COLO668 (cell line): ENCODE measurements around the gene RNF32.
"Not testable (repeated sequence)": the region's sequence is repeated elsewhere in the genome, so short reads cannot be mapped to it uniquely, and the experiment has no call there.

ENCODE experiments used
- DNase-seq: peaks from one replicate; lab custom pipeline; 2025; ENCODE audit not compliant: unreplicated experiment; lab: John Stamatoyannopoulos, UW

RNF32 gene

DNA sequence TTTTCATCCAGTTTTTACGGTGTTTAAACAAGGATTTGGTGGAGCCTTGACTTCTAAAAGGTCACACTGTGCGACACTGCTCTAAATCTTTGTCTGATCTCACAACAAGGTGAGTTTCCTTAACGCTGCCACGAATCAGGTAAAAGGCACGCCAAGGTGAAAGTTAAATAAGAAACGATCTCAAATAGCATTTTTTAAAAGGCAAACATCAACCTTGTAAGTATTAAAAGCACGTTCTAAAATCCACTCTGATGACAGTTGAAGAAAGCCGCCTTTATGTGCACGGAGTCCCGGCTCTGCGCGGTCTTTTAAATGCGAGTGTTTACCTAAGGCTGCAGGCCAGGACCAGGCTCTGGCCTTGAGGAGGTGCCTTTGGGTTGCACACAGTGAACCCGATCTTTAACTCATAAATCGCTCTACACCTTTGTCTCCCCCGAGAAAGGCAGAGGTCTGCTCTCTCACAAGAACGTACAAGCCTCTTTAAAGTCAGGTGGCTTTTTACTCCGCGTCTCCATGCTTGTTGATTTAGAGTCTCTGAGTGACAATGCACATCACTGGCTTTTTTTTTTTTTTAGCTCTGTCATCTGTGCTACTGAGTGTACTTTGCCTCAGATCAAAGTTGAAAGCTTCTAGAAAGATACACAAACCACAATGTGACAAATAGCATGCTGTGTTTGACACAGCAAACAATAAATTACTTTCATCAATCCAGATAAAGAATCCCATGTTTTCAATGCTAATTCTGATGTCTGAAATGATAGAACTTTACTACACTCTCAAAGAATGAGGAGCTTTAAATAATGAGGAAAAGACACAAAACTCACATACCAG, 25.9 kb upstream of the RNF32 start:
- DNase-seq = no peak

DNA sequence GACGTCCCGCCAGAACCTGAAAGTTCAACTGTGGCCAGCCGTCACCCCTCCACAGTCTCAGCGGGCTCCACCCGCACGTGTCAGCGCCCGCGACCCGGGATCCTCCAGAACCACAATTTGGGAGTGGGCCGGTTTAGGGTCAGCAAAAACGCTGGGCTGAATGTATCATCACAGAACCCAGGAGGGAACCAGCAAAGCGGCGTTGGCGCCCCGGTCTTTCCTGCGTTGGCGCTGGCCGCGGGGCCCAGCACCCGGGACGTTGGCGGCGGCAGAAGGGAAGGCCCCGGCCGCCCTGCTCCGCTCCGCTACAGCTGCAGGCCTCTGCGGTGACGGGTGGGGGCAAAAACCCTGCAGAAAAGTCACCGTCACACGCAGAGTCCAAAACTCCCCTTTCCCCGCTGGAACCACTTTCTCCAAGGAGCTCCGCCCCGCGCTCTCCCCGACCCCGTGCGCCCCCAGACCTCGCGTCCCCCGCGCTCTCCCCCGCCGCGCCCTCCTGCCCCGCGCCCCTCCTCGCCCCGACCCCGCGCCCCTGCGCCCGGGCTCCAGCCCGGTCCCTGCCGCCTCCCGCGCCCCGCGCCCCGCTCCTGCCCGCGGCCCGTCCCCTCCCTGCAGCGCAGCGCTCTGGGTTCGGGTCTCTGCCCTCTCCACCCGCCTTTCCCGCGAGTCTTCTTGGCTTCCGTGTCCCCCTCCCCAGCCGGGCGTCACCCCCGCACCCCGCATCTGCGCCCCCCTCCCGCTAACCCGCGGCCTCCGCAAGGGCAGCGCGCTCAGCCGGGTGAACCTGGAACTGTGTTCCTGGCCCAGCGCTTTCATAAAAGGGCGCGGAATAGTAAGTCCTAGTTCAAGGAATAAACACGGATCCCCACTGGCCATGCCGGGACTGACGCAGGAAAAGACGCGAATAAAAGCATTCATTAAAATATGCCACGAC, 24.0 kb upstream of the RNF32 start:
- DNase-seq = no peak

DNA sequence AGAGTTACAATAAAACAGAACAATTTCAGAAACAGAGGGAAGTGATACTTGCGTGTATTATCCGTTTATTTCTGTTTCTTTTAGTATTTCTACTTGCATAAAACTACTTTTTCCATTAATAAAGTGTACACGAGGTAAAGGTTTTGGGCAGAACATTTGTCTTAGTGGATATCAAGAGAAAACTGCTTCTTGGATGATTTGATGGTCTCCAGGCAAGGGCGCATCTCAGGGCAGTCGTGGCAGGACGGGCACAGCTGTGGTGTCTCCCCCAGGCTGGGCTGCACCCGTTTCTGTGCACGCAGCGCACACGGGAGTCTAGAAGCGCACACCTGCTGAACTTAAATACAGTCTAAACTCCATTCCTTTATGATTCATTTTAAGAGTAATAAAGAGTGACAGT, 23.4 kb upstream of the RNF32 start:
- no peak for DNase-seq

DNA sequence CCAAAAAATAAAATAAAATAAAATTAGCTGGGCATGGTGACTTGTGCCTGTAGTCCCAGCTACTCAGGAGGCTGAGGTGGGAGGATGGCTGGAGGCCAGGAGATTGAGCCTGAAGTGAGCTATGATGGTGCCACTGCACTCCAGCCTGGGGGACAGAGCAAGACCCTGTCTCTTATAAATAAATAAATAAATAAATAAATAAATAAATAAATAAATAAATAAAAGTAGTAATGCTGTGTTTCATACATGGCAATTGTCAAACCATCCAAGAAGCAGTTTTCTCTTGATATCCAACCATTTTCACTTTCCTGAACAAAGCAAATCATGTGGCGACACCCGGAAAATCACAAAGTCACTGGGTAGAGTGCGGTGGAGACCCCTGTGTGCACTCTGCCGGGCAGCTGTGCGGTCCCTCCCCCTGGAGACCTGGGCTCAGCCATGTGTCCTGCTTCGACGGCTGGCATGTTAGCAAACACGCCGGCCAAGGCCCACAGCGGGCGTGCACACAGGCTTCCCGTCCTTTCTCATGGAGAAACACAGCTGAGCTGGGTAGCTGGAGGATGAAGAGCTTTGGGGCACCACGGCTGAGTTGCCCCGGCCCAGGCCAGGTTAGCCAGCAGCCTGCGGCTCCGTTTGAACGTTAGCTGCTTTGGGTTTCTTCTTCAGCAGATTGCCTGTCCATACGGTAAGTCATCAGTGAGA, 22.3 kb upstream of the RNF32 start:
- no peak for DNase-seq

DNA sequence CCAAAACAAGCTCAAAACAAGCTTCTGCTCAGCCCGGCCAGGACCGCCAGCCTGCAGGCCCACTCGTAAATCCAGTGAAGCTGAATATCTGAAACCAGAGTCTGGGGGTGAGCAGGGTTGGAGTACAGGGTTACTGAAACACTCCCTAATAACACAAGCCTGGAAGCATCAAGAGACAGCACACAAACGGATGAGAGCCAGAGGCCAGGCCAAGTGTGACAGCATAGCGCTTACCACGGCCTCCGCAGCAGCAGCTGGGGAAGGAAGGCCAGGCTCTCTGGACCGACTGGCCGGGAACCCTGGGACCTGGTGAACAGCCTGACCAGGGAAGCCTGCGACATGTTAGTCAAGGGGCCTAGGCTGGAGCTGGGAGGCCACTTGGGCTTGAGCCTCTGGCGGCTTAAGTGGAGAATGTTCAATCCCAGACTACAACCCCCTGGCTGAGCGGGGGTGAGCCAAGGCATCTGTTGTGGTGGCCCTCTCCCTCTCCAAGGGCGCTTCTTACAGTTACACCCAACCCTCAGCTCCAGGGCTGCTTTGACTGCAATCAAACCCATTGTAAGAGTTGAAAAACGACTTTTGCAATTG, 21.7 kb upstream of the RNF32 start:
- DNase-seq = no peak

DNA sequence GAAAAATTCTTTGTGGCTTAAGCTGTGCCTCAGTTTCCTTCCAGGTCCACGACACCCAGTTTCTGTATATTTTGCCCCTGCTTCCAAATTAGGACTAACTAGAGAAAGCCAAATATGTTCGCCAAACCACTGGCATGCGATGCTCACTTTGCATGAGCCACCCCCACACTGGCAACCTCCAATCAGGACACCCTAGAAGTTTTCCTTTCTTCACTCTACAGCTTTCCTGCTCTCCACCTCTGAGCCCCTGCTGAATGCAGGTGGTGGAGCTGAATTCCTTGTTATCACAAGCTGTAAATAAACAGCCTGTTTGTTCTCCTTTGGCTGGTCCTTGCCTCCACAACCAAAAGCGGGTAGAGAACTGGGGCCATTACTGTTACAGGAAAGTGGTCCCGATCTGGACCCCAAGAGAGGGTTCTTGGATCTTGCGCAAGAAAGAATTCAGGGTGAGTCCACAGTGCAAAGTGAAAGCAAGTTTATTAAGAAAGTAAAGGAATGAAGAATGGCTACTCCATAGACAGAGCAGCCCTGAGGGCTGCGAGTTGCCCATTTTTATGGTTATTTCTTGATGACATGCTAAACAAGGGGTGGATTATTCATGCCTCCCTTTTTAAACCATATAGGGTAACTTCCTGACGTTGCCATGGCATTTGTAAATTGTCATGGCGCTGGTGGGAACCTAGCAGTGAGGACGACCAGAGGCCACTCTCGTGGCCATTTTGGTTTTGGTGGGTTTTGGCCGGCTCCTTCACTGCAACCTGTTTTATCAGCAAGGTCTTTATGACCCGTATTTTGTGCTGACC, 20.9 kb upstream of the RNF32 start:
- DNase-seq = not testable (repeated sequence)

DNA sequence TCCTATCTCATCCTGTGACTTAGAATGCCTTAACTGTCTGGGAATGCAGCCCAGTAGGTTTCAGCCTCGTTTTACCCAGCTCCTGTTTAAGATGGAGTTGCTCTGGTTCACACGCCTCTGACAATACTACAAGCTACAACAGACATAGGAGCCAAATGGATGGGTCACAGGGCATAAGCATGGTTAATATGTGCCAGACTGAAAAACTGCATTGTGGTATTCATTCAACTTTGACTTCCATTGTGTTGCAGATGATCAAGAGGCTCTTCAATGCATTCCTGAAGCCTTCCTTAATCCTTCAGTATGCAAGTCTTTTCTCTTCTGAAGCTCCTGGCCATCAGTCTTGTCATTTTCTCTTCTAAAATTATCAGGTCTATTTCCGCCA, 20.3 kb upstream of the RNF32 start:
- no peak for DNase-seq

DNA sequence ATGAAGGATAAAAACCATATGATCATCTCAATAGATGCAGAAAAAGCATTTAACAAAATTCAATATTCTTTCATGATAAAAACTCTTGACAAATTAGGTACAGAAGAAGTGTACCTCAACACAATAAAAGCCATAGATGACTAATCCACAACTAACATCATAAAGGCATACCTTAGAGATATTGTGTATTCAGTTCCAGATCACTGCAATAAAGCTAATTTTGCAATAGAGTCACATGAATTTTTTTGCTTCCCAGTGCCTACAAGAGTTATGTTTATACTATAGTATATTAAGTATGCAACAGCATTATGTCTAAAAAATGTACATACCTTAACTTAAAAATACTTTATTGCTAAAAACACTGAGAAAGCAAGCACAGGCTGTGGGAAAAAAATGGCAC, 18.9 kb upstream of the RNF32 start:
- no peak for DNase-seq

DNA sequence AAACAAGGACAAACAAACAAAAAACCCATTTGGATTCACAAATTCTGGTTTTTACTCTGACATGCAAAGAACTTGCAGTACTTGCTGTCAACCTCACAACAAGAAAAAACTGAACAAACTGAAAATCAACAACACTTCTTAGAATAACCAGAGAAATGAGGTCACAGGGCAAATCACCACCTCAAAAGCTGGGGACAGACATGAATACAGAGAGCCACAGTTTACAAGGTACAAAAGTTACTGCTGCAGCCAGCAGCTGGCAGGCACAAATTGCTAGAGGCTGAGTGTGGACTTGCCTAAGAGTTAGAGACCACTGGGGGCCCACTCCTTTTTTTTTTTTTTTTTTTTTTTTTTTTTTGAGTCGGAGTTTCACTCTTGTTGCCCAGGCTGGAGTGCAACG, 15.0 kb upstream of the RNF32 start:
- no peak for DNase-seq

DNA sequence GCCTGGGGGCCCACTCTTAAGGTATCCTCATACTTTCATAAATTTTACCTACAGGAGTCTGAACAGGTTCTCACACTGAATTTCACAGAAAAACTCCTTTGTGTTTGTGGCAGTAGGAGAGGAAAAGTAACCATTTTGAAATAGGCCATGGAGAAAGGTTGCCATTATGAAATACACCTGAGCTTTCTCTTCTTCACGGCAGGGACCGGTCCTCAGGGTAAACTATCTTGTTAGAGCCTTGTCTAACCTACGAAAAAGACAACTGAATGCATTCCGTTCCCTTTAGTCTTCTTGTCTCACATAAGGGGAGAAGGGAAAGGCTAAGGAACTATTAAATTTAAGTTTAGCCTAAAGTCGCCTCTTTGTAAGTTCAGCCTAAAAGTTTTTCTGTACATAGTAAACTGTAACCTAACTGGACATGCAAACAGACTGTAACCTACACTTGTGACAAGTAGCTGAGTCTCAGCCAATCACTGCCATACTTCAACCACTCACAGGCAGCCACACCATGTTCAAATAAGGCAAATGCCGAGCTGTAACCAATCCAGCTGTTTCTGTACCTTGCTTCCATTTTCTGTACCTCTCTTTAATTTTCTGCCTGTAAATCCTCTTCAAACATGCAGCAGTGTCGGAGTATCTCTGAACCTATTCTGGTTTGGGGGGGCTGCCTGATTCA, 14.2 kb upstream of the RNF32 start:
- no peak for DNase-seq

DNA sequence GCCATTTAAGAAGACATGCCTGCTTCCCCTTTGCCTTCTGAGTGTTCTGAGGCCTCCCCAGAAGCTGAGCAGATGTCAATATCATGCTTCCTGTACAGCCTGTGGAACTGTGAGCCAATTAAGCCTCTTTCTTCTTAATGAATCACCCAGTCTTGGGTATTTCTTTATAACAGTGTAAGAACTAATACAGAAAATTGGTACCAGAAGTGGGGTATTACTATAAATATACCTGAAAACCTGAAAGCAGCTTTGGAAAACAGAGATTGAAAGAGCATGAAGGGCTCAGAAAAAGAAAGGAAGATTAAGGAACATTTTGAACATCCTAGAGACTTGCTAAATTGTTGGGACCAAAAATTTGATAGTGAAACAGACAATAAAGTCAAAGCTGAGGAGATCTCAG, 12.0 kb upstream of the RNF32 start:
- no peak for DNase-seq

DNA sequence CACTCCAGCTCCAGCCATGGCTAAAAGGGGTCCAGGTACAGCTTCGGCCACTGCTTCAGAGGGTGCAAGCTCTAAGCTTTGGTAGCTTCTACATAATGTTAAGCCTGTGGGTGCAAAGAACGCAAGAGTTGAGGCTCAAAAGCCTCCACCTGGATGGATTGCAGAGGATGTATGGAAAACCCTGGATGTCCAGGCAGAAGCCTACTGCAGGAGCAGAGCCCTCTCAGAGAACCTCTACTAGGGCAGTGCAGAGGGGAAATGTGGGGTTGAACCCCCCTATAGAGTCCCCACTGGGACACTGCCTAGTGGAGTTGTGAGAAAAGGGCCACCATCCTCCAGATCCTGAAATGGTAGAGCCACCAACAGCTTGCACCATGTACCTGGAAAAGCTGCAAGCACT, 10.7 kb upstream of the RNF32 start:
- no peak for DNase-seq

DNA sequence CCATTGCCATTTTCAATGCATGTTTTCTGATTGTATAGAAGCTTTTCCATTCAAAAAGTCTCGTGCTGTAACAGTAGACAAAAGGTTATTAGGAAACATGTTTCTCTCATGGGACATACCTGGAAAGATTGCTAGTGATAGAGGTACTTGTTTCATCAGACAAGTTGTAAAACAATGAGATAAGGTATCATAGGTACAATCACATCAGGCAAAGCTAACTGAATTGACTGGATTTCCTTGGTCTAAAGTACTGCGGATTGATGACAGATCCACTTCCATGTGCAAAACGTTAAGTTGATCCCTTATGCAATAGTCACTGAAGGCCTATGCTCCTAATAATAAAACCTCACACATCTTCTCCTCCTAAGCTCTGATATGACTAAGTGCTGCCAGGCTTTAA, 6.5 kb upstream of the RNF32 start:
- DNase-seq = no peak

DNA sequence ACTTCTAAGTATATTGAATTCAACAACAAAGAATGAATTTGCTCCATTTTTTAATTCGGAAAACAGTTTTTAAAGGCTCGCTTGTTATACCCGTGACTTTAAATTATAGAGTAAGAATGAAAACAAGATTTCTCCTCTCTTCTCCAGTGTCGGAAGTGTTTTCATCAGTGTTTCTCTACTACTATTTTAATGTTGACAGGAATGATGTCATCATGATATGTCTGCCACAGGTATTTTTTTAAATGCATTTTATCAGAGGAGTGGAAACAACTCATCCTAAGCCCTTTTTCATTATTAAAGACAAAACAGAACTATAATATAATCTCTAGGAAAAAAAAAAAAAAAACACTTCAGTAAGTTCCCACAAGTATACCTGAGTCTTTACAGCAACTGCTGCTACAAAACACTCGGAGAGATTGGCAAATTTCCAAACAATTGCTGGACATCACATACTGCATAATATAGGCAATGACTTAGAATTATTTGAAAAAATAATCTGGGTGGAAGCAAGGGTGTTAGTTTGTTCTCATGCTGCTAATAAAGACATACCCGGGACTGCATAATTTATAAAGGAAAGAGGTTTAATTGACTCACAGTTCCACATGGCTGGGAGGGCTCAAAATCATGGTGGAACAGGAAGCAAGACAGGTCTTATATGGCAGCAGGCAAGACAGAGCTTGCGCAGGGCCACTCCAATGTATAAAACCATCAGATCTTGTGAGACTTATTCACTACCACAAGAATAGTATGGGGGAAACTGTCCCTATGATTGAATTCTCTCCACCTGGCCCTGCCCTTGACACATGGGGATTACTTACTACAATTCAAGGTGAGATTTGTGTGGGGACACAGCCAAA, 4.8 kb upstream of the RNF32 start:
- DNase-seq = no peak

DNA sequence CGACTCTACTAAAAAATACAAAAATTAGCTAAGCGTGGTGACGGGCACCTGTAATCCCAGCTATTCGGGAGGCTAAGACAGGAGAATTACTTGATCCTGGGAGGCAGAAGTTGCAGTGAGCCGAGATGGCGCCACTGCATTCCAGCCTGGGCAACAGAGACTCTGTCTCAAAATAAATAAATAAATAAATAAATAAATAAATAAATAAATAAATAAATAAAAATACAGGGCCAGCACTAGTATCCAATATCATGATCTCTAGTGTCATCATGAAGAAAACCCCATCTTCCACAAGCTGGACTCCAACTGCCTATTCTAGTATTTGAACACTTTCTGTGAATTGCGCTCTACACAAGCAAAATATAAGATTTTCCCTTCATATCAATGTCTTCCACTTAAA, 3.5 kb upstream of the RNF32 start:
- not testable (repeated sequence) for DNase-seq

DNA sequence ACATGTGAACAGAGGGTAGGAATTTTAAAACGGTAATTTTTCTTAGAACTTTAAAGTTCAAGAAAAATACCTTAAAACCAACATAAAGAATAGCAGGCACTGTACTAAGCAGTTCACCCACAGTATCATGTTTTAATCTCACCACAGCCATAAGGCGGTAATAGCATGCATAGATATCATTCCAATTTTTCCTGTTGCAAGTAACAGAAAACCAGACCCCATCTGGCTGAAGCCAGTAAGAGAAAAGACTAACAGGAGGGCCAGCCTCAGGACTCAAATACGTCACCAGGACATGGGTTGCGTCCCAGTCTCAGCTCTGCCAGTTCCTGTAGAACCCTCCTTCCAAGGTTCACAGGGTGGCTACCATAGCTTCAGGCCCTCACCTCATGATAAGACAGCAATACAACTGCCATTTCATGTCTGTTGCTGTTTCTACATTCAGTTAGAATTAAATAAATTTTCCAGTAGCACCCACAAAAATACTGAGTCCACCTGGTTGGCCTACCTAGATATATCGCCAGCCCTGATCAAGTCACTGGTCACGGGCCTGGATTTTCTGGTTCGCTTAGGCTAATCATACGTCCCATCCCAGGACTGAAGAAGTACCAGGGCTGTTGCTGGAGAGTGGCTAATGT, 2.0 kb upstream of the RNF32 start:
- DNase-seq = peak; percentile 35

DNA sequence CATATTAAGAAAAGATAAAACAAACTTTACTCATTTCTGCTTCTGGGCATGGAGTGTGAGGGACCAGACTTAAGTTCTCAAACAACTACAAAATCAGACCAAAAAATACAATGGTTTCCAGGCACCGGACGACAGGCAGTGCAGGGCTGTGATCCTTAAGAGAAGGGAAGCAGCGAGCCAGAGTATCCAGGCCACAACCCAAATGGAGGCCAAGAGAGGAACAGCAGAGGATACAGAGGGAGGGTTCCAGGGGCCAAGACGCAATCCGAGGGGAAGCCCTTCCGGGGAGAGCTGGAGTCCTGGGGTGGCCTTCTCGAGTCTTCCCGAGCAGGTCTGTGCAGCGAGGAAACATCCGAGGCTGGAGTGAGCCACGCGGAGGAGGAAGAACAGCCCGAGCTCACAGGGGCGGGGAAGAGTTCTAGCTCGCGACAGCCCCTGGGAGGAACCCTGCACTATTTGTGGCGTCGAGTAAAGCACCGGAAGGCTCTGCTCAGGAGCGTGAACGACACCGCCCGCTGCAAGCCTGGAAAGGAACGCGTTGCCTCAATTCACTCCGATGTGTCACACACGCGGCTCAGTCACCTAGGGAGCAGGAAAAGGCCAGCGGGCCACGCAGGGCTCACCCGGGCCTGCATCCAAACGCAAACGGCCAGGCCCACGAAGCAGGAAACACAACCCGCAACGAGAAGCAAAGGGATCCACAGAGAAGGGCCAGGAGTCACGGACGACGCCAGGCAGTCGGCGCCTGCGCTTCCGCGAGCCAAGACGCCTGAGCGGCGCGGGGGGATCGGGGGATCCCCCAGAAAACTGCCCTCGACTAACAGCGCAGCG, 933 bp upstream of the RNF32 start:
- peak; percentile 66 for DNase-seq
